Osteoblast (primary cell): ENCODE results near the gene FBXO21. TPM values are rescaled to one million over a fixed set of nuclear protein-coding genes. Genes with fewer than 3 reads are reported as not detected.

Source experiments
- DNase-seq: peaks from one replicate; pipeline ENCODE4 v3.0.0; 2011; ENCODE audit warnings: low spot score, mixed read lengths; ENCODE audit not compliant: insufficient read length; ENCODE audit errors: missing footprints
- H2AFZ ChIP-seq: 2 replicates; pipeline ENCODE4 v1.6.0; 2011; ENCODE audit warnings: mild to moderate bottlenecking, low read length
- H3K27ac ChIP-seq: 2 replicates; pipeline ENCODE4 v1.5.1; 2011; ENCODE audit warnings: mild to moderate bottlenecking, low read depth, low read length, moderate library complexity
- H3K27me3 ChIP-seq: 2 replicates; pipeline ENCODE4 v1.6.0; 2012; ENCODE audit warnings: mild to moderate bottlenecking, control low read depth, inconsistent platforms, low read length, moderate library complexity; ENCODE audit not compliant: insufficient read depth
- H3K36me3 ChIP-seq: 2 replicates; pipeline ENCODE4 v1.5.1; 2011; ENCODE audit warnings: mild to moderate bottlenecking, low read length, control low read depth, moderate library complexity; ENCODE audit not compliant: insufficient read depth
- H3K4me1 ChIP-seq: 2 replicates; pipeline ENCODE4 v1.5.1; 2011; ENCODE audit warnings: mild to moderate bottlenecking, low read length, control low read depth, moderate library complexity; ENCODE audit not compliant: insufficient read depth
- H3K4me2 ChIP-seq: 2 replicates; pipeline ENCODE4 v1.6.0; 2011; ENCODE audit warnings: mild to moderate bottlenecking, low read length; ENCODE audit not compliant: insufficient read depth
- H3K4me3 ChIP-seq: fragments of 200-600 bp; sonication (generic); 3 replicates; pipeline ENCODE4 v1.5.1; 2012; ENCODE audit warnings: mild to moderate bottlenecking, low read length, inconsistent platforms; ENCODE audit not compliant: insufficient read depth
- H3K79me2 ChIP-seq: 2 replicates; pipeline ENCODE4 v1.6.0; 2012; ENCODE audit warnings: mild to moderate bottlenecking, low read length, control low read depth, inconsistent platforms; ENCODE audit not compliant: insufficient read depth
- H3K9me3 ChIP-seq: 2 replicates; pipeline ENCODE4 v1.5.1; 2011; ENCODE audit warnings: low read depth, low read length, control low read depth
- H4K20me1 ChIP-seq: 2 replicates; pipeline ENCODE4 v1.6.0; 2012; ENCODE audit warnings: mild to moderate bottlenecking, low read length, control low read depth; ENCODE audit not compliant: insufficient read depth
- CTCF ChIP-seq: IDR thresholded peaks from 2 replicates; pipeline ENCODE4 v1.5.1; 2011; ENCODE audit warnings: mild to moderate bottlenecking, low read depth, low read length, moderate library complexity; ENCODE audit errors: extremely low read depth
- total RNA-seq: library from RNA; depleted of rRNA; stranded (reverse); fragments of >200 nt; gene quantifications from 2 replicates; pipeline ENCODE4 v1.2.3, GENCODE V29; 2012

The FBXO21 gene
- total RNA-seq, 1 donor, result 81.1 TPM

DNA sequence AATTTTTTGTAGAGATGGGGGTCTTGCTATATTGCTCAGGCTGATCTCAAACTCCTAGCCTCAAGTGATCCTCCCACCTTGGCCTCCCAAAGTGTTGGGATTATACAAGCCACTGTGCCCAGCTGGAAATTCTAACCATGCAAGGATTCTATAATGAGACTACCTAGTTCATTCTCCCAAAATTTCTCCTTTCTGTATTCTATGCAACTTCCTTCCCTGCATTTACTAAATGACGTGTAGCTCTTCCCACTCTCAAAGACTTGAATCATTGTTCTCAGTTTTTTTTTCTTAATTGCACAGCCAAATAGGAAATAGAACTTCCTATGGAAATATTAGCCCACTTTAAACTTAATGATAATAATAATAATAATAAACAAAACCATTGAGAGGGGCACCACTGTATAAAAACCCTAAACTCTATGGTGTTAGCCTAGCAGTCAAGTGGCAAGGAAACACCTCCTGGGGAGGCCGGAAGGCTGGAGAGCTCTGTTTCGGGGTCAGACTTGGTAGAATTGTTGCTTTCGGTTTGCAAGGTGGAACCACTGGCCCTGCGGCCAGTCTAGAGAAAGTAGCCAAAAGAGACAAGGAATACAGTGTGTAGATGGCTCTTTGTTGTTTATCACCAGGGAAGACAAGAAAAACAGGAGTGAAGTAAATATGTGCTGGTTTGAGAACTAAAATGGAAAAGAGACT lies 51.1 kb downstream of the FBXO21 start:
- Histone ChIP-seq H3K4me1 (no peaks in the 10 kb centered on the region), H3K36me3 (peaks cover 3% of the 10 kb centered on the region), H3K27me3 (no peaks in the 10 kb centered on the region), H3K4me2 (no peak overlapping the region), H4K20me1 (no peaks in the 10 kb centered on the region), H2AFZ (no peak overlapping the region), H3K79me2 (no peaks in the 10 kb centered on the region), H3K4me3 (no peak overlapping the region), H3K9me3 (no peaks in the 10 kb centered on the region), H3K27ac (no peak overlapping the region)
- TF ChIP-seq CTCF, result no peak
- DNase-seq, result no peak

DNA sequence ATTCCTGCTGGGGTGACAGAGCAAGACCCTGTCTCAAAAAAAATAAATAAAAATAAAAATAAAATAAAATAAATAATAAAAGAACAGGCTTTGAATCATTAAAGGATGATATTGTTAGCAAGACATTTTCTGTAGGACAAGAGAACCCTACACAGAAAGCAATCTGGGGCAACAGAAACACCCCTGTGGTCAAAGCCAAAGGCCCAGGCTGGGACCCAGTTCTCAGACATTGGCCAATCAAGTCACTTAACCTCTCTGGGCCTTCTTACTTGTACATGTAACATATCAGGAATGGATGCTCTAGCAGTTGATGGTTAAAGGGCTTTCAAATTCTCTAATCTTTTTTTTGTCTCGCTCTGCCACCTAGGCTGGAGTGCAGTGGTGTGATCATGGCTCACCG lies 55.5 kb downstream of the FBXO21 start:
- no peaks in the 10 kb centered on the region for H4K20me1 ChIP-seq
- no peaks in the 10 kb centered on the region for H3K9me3 ChIP-seq
- no peaks in the 10 kb centered on the region for H3K36me3 ChIP-seq
- no peak overlapping the region for H3K27ac ChIP-seq
- no peaks in the 10 kb centered on the region for H3K79me2 ChIP-seq
- H3K4me1 ChIP-seq, result no peaks in the 10 kb centered on the region
- H2AFZ ChIP-seq, result no peak overlapping the region
- H3K4me3 ChIP-seq, result no peak overlapping the region
- no peak overlapping the region for H3K4me2 ChIP-seq
- DNase-seq, result no peak
- H3K27me3 ChIP-seq, result no peaks in the 10 kb centered on the region
- no peak for TF ChIP-seq CTCF

DNA sequence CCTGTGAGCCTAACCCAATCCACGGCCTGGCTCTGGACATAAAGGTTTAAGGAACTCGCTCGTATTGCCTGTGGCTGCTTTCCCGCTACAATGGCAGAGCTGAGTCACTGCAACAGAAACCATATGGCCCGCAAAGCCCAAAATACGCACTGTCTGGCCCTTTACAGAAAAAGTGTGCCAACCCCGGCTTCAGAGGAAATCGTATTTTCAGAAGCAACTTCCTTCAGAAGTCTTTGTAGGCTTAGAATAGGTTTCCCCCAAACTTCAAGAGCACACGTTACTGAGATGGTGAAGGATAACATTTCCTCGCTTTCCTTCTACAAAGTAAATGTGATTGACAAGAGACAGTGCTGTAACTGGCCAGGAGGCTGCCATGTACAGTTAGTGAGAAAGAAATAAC lies 56.2 kb downstream of the FBXO21 start:
- Histone ChIP-seq H3K27me3 (no peaks in the 10 kb centered on the region), H3K36me3 (no peaks in the 10 kb centered on the region), H3K4me3 (no peak overlapping the region), H2AFZ (no peak overlapping the region), H3K27ac (no peak overlapping the region), H4K20me1 (no peaks in the 10 kb centered on the region), H3K4me2 (no peak overlapping the region), H3K9me3 (no peaks in the 10 kb centered on the region), H3K79me2 (no peaks in the 10 kb centered on the region), H3K4me1 (no peaks in the 10 kb centered on the region)
- no peak for DNase-seq
- no peak for TF ChIP-seq CTCF

GRCh38 chr12:117130801-117131200 lies 59.5 kb downstream of the FBXO21 start:
- no peaks in the 10 kb centered on the region for H3K79me2 ChIP-seq
- no peak for TF ChIP-seq CTCF
- H3K9me3 ChIP-seq, result no peaks in the 10 kb centered on the region
- no peak overlapping the region for H3K4me2 ChIP-seq
- H2AFZ ChIP-seq, result no peak overlapping the region
- DNase-seq, result no peak
- H3K4me1 ChIP-seq, result no peaks in the 10 kb centered on the region
- H3K27ac ChIP-seq, result no peak overlapping the region
- no peaks in the 10 kb centered on the region for H3K27me3 ChIP-seq
- no peaks in the 10 kb centered on the region for H3K36me3 ChIP-seq
- no peaks in the 10 kb centered on the region for H4K20me1 ChIP-seq
- H3K4me3 ChIP-seq, result no peak overlapping the region
